HUES6 (cell line): ENCODE measurements around the gene MBNL2.

Experiments used
- H3K27ac ChIP-seq: 2 replicates; pipeline ENCODE4 v1.7.0; 2013; ENCODE audit warnings: low read depth, mild to moderate bottlenecking, low read length, inconsistent platforms
- H3K27me3 ChIP-seq: 2 replicates; pipeline ENCODE4 v1.6.1; 2013; ENCODE audit warnings: low read length; ENCODE audit not compliant: control insufficient read depth, insufficient read depth
- H3K36me3 ChIP-seq: 2 replicates; pipeline ENCODE4 v1.6.1; 2013; ENCODE audit warnings: low read length; ENCODE audit not compliant: control insufficient read depth, insufficient read depth
- H3K4me1 ChIP-seq: 2 replicates; pipeline ENCODE4 v1.6.1; 2013; ENCODE audit warnings: low read length; ENCODE audit not compliant: control insufficient read depth, insufficient read depth
- H3K4me3 ChIP-seq: 2 replicates; pipeline ENCODE4 v1.5.1; 2013; ENCODE audit warnings: low read depth, low read length
- H3K9ac ChIP-seq: one replicate; pipeline ENCODE4 v1.6.1; 2013; ENCODE audit warnings: mild to moderate bottlenecking, low read length
- H3K9me3 ChIP-seq: 2 replicates; pipeline ENCODE4 v1.6.1; 2013; ENCODE audit warnings: low read depth, low read length; ENCODE audit not compliant: control insufficient read depth, insufficient read depth

The MBNL2 gene

GRCh38 chr13:97223711-97224541 is 1.8 kb downstream of the MBNL2 start:
- peaks cover 18% of the 10 kb centered on the region for H3K4me1 ChIP-seq
- peak overlapping the region; percentile 57; the same call in 1 of the 2 replicates for H3K4me3 ChIP-seq
- no peak overlapping the region for H3K9ac ChIP-seq
- H3K36me3 ChIP-seq: no peaks in the 10 kb centered on the region
- peaks cover 97% of the 10 kb centered on the region for H3K27me3 ChIP-seq
- H3K27ac ChIP-seq: no peak overlapping the region
- H3K9me3 ChIP-seq: no peaks in the 10 kb centered on the region

DNA sequence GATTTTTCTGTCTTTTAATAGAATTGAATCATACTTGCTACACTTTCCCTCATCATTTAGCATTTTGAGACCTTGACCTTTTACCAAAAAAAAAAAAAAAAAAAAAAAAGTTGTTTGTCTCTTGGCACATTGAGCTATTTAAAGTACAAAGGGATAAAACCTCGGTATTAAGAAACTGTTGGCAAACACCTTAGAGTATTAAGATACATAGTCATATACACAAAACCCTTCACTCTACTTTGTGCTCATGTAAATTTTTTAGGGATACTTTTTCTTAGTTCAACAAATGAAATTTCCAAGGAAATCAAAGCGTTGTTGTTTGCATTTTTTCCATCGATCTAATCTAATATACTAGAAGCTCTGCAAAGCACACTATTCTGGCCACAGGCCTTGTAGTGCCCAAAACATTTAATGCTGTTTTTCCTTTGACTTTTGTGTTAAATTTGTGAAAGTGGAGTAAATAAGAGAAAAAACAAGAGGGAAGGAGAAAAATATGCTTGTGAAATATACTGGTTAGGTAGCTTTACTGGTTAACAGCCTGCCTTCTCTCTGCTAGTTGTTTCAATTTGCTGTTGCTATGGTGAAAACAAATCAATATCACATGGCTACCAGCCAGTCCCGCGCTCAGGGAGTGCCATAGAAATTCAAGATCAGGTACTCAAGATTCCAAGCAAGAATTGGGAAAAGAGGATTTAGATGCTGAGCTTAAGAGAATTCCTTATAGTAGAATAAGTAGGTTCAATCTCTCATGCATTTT is 2.6 kb downstream of the MBNL2 start:
- H3K4me1 ChIP-seq: peaks cover 18% of the 10 kb centered on the region

DNA sequence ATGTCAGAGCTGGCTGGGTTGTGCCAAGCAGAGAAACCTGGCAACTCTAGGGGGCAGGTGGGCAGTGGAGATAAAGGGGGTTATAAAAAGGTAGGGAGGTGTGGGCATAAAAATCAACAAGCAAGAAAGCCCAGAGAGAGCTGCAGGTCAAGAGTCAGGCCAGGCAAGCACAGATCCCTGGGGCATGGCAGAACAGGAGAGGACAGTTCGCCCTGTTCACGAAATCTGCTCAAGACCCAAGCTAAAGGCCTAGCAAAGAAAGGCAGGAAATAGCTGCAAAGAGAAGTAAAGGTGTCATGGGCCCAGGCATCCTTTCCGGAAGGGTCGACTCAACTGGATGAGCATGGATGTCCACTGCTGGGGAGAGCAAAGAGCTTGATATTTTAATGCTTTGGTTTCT is 3.4 kb downstream of the MBNL2 start:
- Histone ChIP-seq H3K36me3 (no peaks in the 10 kb centered on the region), H3K27me3 (peaks cover 98% of the 10 kb centered on the region), H3K9ac (no peak overlapping the region), H3K27ac (no peak overlapping the region), H3K9me3 (no peaks in the 10 kb centered on the region), H3K4me1 (peaks cover 18% of the 10 kb centered on the region), H3K4me3 (no peak overlapping the region)

More for the DNA sequence above, 2.6 kb downstream of the MBNL2 start:
- Histone ChIP-seq H3K9ac (no peak overlapping the region), H3K36me3 (no peaks in the 10 kb centered on the region), H3K9me3 (no peaks in the 10 kb centered on the region), H3K27me3 (peaks cover 98% of the 10 kb centered on the region), H3K27ac (no peak overlapping the region), H3K4me3 (no peak overlapping the region; the same call in 1 of the 2 replicates)

DNA sequence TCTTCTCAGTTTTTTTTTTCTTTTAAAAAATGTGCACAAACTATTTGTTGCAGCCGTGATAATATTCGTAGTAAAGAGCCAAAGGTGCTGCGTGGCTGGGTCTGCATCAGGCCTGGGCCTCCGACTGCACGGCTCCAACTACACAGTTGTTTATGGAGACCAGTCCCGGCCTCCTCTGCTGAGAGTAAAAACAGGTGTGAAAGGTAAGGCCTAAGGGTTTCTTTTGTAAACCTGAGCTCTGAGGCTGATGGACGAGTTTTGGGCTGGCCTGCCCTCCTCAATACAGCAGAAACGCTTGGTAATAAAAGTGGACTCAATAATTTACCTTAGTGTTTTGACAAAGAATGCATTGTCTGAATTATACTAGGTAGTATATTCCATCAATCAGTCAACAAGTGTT is 3.9 kb downstream of the MBNL2 start:
- Histone ChIP-seq H3K4me3 (no peak overlapping the region), H3K4me1 (peaks cover 18% of the 10 kb centered on the region), H3K9ac (no peak overlapping the region), H3K27ac (no peak overlapping the region), H3K36me3 (no peaks in the 10 kb centered on the region), H3K27me3 (peaks cover 98% of the 10 kb centered on the region), H3K9me3 (no peaks in the 10 kb centered on the region)

DNA sequence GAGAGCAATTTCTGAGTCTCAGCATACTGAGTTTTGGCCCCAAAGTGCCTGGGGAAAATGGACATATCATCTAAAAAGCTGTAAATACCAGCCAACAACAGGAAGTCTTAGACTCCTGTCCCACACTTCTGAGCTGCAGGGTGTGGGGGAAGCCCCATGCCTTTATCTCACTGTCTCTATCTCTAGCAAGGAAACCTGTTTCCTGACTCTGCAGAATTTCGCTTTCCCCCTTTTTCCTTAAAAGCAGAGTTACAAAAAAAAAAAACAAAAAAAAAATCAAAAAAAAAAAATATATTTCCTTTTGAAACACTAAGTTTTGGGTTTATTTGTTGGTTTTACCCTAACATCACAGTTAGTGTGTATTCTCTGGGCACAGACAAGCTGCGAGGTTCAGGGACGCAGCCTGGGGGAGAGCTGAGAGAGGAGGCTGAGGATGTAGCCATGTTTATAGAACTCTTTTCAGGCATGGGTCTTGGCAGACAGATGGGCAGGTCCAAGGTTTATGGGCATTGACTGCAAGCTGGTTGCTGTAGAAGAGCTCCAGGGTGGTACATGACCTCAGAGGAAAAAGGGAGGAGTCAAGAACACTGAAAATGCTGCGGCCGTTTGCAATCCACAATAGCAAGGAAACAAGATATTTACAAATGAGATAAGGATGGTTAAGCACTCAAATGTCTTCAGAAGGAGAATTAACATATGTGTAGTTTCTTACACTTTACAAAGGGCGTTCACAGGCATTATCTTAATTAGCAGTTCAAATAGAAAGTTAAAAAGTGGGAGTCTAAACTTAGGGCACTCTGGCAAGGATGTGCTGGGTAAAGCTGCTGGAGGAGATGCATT is 4.9 kb downstream of the MBNL2 start:
- H3K9me3 ChIP-seq: no peaks in the 10 kb centered on the region
- peaks cover 15% of the 10 kb centered on the region for H3K4me1 ChIP-seq
- no peak overlapping the region for H3K27ac ChIP-seq
- H3K4me3 ChIP-seq: no peak overlapping the region
- H3K9ac ChIP-seq: no peak overlapping the region
- H3K36me3 ChIP-seq: no peaks in the 10 kb centered on the region
- H3K27me3 ChIP-seq: peaks cover 100% of the 10 kb centered on the region

GRCh38 chr13:97228850-97229521 is 6.9 kb downstream of the MBNL2 start:
- Histone ChIP-seq H3K27ac (no peak overlapping the region), H3K9me3 (no peaks in the 10 kb centered on the region), H3K27me3 (peaks cover 98% of the 10 kb centered on the region), H3K4me1 (peaks cover 6% of the 10 kb centered on the region), H3K36me3 (no peaks in the 10 kb centered on the region), H3K9ac (no peak overlapping the region), H3K4me3 (no peak overlapping the region)

DNA sequence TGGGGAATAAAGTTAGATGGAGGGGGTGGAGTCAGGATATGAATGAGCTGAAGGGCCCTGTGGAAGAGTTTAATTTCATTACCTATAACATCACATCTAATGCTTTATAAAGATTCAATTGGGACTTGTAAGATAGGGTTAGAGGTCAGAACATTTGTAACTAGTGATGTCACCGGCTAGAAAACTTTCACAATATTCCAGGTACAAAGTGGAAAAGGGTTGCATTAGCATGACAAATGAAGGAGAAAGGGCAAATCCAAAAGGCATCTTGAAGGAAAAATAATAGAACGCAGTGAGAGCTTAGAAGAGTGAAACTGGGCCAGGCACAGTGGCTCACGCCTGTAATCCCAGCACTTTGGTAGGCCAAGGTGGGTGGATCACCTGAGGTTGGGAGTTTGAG is 7.6 kb downstream of the MBNL2 start:
- H3K27me3 ChIP-seq: peaks cover 98% of the 10 kb centered on the region

DNA sequence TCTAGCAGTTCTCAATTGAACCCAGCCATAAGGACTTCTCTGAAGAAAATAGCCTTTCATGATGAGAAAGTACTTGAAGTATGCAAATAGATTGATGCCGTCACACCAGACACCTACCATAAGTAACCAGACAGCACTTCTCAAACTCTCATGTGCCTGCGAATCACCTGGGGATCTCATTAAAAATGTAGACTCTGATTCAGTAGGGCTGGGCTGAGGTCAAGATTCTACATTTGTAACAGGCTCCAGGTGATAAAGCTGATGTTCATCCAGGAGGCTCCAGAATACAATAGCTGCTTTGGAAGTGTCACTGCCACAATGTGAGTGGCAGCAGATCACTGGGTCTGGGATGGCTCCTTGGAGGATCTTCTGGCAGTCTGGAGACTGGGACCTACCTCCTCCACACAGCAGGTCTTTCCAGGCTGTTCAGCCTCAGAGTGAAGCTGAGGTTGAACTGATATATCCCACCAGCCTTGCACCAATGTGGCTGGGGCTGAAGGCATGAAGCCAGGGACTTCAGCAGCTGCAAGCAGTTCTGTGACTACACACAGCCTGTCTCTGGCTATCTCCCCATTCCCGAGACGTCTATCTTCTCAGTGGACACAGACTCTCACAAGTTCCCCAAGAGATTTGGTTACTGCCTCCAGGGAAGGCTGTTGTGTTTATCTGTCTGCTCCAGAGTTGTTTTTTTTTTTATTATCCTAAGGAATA is 9.1 kb downstream of the MBNL2 start:
- Histone ChIP-seq H3K9me3 (no peaks in the 10 kb centered on the region), H3K36me3 (no peaks in the 10 kb centered on the region), H3K27me3 (peaks cover 98% of the 10 kb centered on the region), H3K27ac (no peak overlapping the region), H3K4me1 (peaks cover 3% of the 10 kb centered on the region; the same call in 1 of the 2 replicates), H3K9ac (no peak overlapping the region), H3K4me3 (no peak overlapping the region)

More for the DNA sequence above, 7.6 kb downstream of the MBNL2 start:
- Histone ChIP-seq H3K9ac (no peak overlapping the region), H3K4me3 (no peak overlapping the region), H3K27ac (no peak overlapping the region), H3K4me1 (peaks cover 3% of the 10 kb centered on the region; the same call in 1 of the 2 replicates), H3K36me3 (no peaks in the 10 kb centered on the region), H3K9me3 (no peaks in the 10 kb centered on the region)

DNA sequence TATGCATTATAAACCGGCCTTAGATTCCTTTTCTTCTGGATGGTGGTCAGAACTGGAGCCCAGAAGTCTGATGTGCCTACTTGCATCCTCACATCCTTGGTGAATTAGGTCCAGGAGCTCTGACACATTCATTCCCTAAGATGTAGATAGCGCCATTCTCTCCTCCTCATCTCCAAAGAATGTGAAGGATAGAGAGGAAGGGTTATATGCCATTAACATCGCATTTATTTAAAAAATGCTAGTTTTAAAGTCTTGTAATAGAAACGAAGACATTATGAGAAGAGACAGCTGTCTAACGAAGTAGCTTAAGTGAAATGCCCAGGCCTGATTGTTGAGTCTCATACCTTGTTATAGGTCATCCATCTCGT is 9.7 kb downstream of the MBNL2 start:
- Histone ChIP-seq H3K4me3 (no peak overlapping the region), H3K4me1 (peaks cover 3% of the 10 kb centered on the region; the same call in 1 of the 2 replicates), H3K36me3 (no peaks in the 10 kb centered on the region), H3K27me3 (peaks cover 98% of the 10 kb centered on the region), H3K9ac (no peak overlapping the region), H3K9me3 (no peaks in the 10 kb centered on the region), H3K27ac (no peak overlapping the region)

- Histone ChIP-seq H3K4me3 (no peak overlapping the region), H3K27me3 (peaks cover 98% of the 10 kb centered on the region), H3K4me1 (peaks cover 3% of the 10 kb centered on the region; the same call in 1 of the 2 replicates), H3K36me3 (no peaks in the 10 kb centered on the region), H3K27ac (no peak overlapping the region), H3K9me3 (no peaks in the 10 kb centered on the region), H3K9ac (no peak overlapping the region)
Measured at GRCh38 chr13:97233499-97233898, 11.4 kb downstream of the MBNL2 start.
